ENCODE measurements around the gene PCNT. TPM values are rescaled to one million over a fixed set of nuclear protein-coding genes. Genes with fewer than 3 reads are reported as not detected.

PCNT gene
- total RNA-seq, 1 donor from 2014 or later, result 36.0 TPM

DNA sequence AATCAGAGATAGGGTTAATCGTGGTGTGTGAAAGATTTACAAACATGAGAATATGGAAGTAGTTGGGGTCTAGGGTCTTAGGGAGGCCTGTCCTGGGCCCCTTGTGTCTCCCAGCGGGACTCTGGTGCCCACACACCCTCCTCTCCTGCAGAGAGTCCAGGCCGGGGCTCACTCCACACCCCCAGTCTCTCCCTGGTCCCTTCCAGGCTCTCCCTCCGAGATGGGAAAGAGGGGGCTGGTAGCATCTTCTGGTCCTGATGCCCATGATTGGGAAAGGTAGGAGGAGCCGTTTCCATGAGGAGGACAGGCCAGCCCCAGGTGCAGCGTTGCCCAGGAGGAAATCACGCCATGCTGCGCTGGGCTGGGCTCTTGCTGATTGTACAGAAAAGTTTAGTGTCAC is 26.6 kb downstream of the PCNT start:
- Mint-ChIP-seq H3K36me3 (ENCODE audit: low read depth, unreplicated experiment) (peaks cover 59% of the 10 kb centered on the region), H3K4me3 (ENCODE audit: unreplicated experiment) (no peak overlapping the region), H3K4me1 (ENCODE audit: unreplicated experiment) (no peaks in the 10 kb centered on the region), H3K27ac (ENCODE audit: unreplicated experiment) (no peak overlapping the region), H3K27me3 (ENCODE audit: unreplicated experiment) (peaks cover 7% of the 10 kb centered on the region), H3K9me3 (ENCODE audit: unreplicated experiment) (no peaks in the 10 kb centered on the region)
- TF ChIP-seq, protein P1, sequence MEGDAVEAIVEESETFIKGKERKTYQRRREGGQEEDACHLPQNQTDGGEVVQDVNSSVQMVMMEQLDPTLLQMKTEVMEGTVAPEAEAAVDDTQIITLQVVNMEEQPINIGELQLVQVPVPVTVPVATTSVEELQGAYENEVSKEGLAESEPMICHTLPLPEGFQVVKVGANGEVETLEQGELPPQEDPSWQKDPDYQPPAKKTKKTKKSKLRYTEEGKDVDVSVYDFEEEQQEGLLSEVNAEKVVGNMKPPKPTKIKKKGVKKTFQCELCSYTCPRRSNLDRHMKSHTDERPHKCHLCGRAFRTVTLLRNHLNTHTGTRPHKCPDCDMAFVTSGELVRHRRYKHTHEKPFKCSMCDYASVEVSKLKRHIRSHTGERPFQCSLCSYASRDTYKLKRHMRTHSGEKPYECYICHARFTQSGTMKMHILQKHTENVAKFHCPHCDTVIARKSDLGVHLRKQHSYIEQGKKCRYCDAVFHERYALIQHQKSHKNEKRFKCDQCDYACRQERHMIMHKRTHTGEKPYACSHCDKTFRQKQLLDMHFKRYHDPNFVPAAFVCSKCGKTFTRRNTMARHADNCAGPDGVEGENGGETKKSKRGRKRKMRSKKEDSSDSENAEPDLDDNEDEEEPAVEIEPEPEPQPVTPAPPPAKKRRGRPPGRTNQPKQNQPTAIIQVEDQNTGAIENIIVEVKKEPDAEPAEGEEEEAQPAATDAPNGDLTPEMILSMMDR (IDR thresholded peaks at IDR 0.05; ENCODE audit: unreplicated experiment), result no peak
- no peak for DNase-seq (ENCODE audit: low spot score)

DNA sequence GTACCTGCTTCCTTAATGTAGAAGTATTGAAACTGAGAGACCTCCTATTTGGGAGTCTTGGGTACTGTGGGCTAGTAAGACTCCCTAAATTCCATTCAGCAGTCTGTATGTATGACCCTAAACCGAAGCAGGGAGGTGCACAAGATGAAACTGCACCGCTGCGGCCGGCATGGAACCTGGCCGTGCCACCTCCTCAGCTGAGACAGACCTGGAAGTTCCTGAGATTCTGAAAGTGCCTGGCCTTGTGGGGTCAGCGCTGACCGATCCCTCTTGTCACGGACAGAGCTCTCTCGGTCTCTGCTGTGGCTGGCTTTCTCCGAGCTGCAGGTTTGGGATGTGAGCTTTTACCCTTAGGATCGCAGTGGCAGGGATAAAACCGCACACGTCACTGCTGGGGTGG is 27.0 kb downstream of the PCNT start:
- Mint-ChIP-seq H3K27me3 (ENCODE audit: unreplicated experiment) (peaks cover 7% of the 10 kb centered on the region), H3K4me1 (ENCODE audit: unreplicated experiment) (no peaks in the 10 kb centered on the region), H3K9me3 (ENCODE audit: unreplicated experiment) (no peaks in the 10 kb centered on the region), H3K4me3 (ENCODE audit: unreplicated experiment) (no peak overlapping the region), H3K36me3 (ENCODE audit: low read depth, unreplicated experiment) (peaks cover 55% of the 10 kb centered on the region), H3K27ac (ENCODE audit: unreplicated experiment) (no peak overlapping the region)
- no peak for DNase-seq (ENCODE audit: low spot score)
- TF ChIP-seq, protein P1 (IDR thresholded peaks at IDR 0.05; ENCODE audit: unreplicated experiment), result no peak

DNA sequence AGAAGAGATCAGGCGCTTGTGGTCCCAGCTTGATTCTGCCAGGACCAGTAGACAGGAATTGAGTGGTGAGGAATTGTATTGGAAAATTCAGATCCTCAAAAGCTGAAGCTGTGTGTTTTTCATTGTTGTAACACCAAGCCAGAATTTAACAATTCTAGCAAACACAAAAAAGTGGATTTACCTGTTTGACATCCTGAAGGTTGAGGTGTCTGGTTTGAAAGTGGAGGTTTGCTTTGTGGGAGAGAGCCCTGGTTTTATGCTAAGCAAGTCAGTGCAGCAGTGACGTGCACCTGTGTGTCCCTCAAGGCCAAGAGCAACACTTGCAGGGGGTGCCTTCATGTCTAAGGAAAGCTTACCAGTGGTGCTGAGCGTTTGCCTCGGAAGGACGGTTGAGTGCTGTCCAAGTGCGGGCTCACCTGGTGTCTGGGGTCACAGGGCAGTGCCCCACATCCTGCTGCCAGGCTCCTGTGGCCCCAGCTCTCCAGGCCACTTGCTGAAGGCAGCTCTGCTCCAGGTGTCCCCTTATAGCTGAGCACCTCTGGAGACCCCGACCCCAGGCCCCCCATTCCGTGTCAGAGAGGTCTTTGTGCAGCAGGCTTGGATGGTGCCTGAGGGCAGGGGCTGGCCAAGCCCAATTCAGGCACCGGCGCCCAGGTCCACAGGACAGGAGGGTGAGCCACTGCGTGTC is 27.7 kb downstream of the PCNT start:
- TF ChIP-seq, protein P1 (IDR thresholded peaks at IDR 0.05; ENCODE audit: unreplicated experiment), result no peak
- DNase-seq (ENCODE audit: low spot score), result no peak
- Mint-ChIP-seq H3K4me3 (ENCODE audit: unreplicated experiment) (no peak overlapping the region), H3K9me3 (ENCODE audit: unreplicated experiment) (no peaks in the 10 kb centered on the region), H3K4me1 (ENCODE audit: unreplicated experiment) (no peaks in the 10 kb centered on the region), H3K27ac (ENCODE audit: unreplicated experiment) (no peak overlapping the region), H3K36me3 (ENCODE audit: low read depth, unreplicated experiment) (peaks cover 55% of the 10 kb centered on the region), H3K27me3 (ENCODE audit: unreplicated experiment) (peaks cover 7% of the 10 kb centered on the region)

DNA sequence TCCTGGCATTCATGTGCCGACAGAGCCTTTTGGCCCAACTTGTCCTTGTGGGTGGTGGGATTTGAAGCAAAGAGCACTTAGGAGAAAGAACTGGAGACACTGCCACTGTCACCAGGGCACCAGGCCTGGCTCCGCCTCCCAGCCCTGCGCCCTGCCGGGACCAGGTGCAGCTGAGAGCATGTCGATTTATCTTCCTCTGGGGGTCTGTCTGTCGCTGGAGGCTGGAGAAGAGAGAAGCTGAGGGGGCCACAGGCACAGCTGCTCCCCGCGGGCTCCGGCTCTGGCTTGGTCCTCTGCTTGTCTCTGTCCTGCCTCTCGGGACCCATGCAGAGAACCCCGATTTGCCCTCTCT is 28.2 kb downstream of the PCNT start:
- peaks cover 60% of the 10 kb centered on the region for H3K36me3 Mint-ChIP-seq (ENCODE audit: low read depth, unreplicated experiment)
- TF ChIP-seq, protein P1 (IDR thresholded peaks at IDR 0.05; ENCODE audit: unreplicated experiment), result no peak
- H3K4me3 Mint-ChIP-seq (ENCODE audit: unreplicated experiment), result no peak overlapping the region
- no peak overlapping the region for H3K27ac Mint-ChIP-seq (ENCODE audit: unreplicated experiment)
- H3K27me3 Mint-ChIP-seq (ENCODE audit: unreplicated experiment), result peaks cover 7% of the 10 kb centered on the region
- H3K4me1 Mint-ChIP-seq (ENCODE audit: unreplicated experiment), result no peaks in the 10 kb centered on the region
- H3K9me3 Mint-ChIP-seq (ENCODE audit: unreplicated experiment), result no peaks in the 10 kb centered on the region
- no peak for DNase-seq (ENCODE audit: low spot score)

DNA sequence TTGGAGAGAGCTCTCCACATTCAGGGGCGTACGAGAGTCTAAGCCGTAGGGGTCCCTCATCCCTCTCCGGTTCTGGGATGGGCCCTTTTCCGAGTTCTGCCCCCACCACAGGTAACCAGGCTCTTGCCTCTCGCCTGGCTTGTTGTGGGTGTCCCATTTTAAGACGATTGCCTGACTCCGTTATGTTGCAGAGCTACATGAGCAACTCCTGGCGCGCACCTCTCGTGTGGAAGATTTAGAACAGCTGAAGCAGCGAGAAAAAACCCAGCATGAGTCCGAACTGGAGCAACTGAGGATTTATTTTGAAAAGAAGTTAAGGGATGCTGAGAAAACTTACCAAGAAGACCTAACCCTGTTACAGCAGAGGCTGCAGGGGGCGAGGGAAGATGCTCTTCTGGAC is 29.0 kb downstream of the PCNT start:
- Mint-ChIP-seq H3K27ac (ENCODE audit: unreplicated experiment) (no peak overlapping the region), H3K4me1 (ENCODE audit: unreplicated experiment) (no peaks in the 10 kb centered on the region), H3K36me3 (ENCODE audit: low read depth, unreplicated experiment) (peaks cover 56% of the 10 kb centered on the region), H3K27me3 (ENCODE audit: unreplicated experiment) (peaks cover 6% of the 10 kb centered on the region), H3K9me3 (ENCODE audit: unreplicated experiment) (no peaks in the 10 kb centered on the region), H3K4me3 (ENCODE audit: unreplicated experiment) (no peak overlapping the region)
- TF ChIP-seq, protein P1 (IDR thresholded peaks at IDR 0.05; ENCODE audit: unreplicated experiment), result no peak
- no peak for DNase-seq (ENCODE audit: low spot score)
